ENCODE measurements around the gene CANT1. TPM values are rescaled to one million over a fixed set of nuclear protein-coding genes. Genes with fewer than 3 reads are reported as not detected.

Gene CANT1
- total RNA-seq, 1 donor from 2014 or later, result 82.8 TPM

- intact Hi-C loops (cut with micrococcal nuclease), result no loop called here
These were observed 12.8 kb downstream of the CANT1 start for GRCh38 chr17:78996781-78997201.

GRCh38 chr17:78995761-78996451 is 13.7 kb downstream of the CANT1 start:
- intact Hi-C loops (cut with micrococcal nuclease), result no loop called here

GRCh38 chr17:78995022-78995760 is 14.4 kb downstream of the CANT1 start:
- intact Hi-C loops (cut with micrococcal nuclease), result no loop called here

GRCh38 chr17:78993981-78994671 is 15.4 kb downstream of the CANT1 start:
- intact Hi-C loops (cut with micrococcal nuclease), result no loop called here

GRCh38 chr17:78993241-78993956 is 16.2 kb downstream of the CANT1 start:
- intact Hi-C loops (cut with micrococcal nuclease), result no loop called here

- intact Hi-C loops (cut with micrococcal nuclease), result no loop called here
These were observed 16.9 kb downstream of the CANT1 start for GRCh38 chr17:78992542-78993212.

- intact Hi-C loops (cut with micrococcal nuclease), result no loop called here
These were observed 17.5 kb downstream of the CANT1 start for GRCh38 chr17:78991906-78992532.

GRCh38 chr17:78991017-78991738 is 18.4 kb downstream of the CANT1 start:
- intact Hi-C loops (cut with micrococcal nuclease), result no loop called here

- intact Hi-C loops (cut with micrococcal nuclease), result no loop called here
These were observed 19.1 kb downstream of the CANT1 start for GRCh38 chr17:78990349-78991016.

GRCh38 chr17:78988152-78988551 is 21.4 kb downstream of the CANT1 start:
- intact Hi-C loops (cut with micrococcal nuclease), result no loop called here

- intact Hi-C loops (cut with micrococcal nuclease), result no loop called here
These were observed 22.8 kb downstream of the CANT1 start for GRCh38 chr17:78986649-78987328.

GRCh38 chr17:78986048-78986648 is 23.4 kb downstream of the CANT1 start:
- intact Hi-C loops (cut with micrococcal nuclease), result no loop called here

- intact Hi-C loops (cut with micrococcal nuclease), result no loop called here
These were observed 24.2 kb downstream of the CANT1 start for GRCh38 chr17:78985395-78985794.

- intact Hi-C loops (cut with micrococcal nuclease), result no loop called here
These were observed 28.3 kb downstream of the CANT1 start for GRCh38 chr17:78981010-78981888.

GRCh38 chr17:78980624-78980972 is 29.0 kb downstream of the CANT1 start:
- intact Hi-C loops (cut with micrococcal nuclease), result no loop called here

GRCh38 chr17:78979780-78980623 is 29.6 kb downstream of the CANT1 start, which contains the start of gene LGALS3BP:
TSS of gene LGALS3BP (minus strand) at chr17:78979923. CDS start at chr17:78977191, 2,732 bp downstream.
- intact Hi-C loops (cut with micrococcal nuclease), result loop anchor here (10.0 kb wide), 2 partner anchors 245 to 815 kb away; partner anchors contain the start of gene SYNGR2
